ENCODE results near the gene LMTK3. TPM values are rescaled to one million over a fixed set of nuclear protein-coding genes. Genes with fewer than 3 reads are reported as not detected.
A peak's percentile ranks its signal among the peaks of the same experiment; 100 is the strongest.
"Not testable (repeated sequence)": the region's sequence is repeated elsewhere in the genome, so short reads cannot be mapped to it uniquely, and the experiment has no call there.

LMTK3 gene
- total RNA-seq, 2 experiments from 2014 or later = 3.8 to 5.4 TPM

DNA sequence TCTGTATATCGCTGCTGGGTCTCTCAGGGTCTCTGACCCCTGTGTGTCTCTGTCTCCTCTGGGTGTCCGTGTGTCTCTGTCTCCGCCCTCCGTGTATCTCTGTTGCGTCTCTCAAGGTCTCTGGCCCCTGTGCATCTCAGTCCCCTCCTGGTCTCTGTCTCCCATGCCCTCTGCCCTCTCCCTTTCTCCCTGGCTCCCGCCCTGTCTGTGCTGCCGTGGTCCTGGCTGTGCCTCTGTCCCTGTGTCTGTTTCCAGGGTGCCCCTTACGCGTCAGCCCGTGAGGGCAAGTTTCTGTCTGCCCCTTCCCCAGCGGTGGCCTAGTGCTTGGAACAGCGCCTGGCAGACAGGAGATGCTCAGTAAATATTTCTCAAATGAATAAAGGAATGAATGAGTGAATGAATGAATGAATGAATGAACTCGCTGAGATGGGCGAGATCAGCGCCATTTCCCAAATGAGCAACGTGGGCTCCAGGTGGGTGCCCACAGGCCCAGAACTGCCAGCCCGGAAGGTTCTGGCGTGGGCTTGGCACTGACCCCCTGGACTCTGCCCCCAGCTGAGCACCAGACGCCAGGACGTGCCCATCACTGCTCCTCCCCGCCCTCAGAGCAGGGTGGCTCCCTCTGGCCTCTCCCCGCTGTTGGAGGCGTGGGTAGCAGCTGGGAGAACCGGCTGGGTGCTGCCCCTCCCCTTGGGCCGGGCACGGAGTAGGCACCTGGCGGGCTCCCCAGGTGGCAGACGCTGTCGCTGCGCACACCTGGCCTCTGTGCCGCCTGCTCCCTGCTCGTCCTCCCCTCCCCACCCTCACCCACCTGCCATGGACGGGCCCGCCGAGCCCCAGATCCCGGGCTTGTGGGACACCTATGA lies 40.0 kb upstream of the LMTK3 start, which contains the start of gene SULT2B1:
SULT2B1 (plus strand) TSS at position 736 of the 866 bp plus-strand sequence; CDS start at position 817, 81 bp downstream.
- H3K36me3 Mint-ChIP-seq (ENCODE audit: low read depth) = no peaks in the 10 kb centered on the region
- no peak for DNase-seq
- no peak within 1 kb of the TSS for H3K27ac Mint-ChIP-seq
- peaks cover 2% of the 10 kb centered on the region for H3K27me3 Mint-ChIP-seq
- H3K4me1 Mint-ChIP-seq = no peaks in the 10 kb centered on the region
- CTCF ChIA-PET = interaction anchor here (0.9 to 2.4 kb wide), 2 partner anchors 38 to 46 kb away, joined by 3 to 5 read pairs; no protein-coding TSS in a partner anchor
- H3K4me3 Mint-ChIP-seq = no peak within 1 kb of the TSS
- POLR2A ChIA-PET = no interaction called here
- no peaks in the 10 kb centered on the region for H3K9me3 Mint-ChIP-seq

DNA sequence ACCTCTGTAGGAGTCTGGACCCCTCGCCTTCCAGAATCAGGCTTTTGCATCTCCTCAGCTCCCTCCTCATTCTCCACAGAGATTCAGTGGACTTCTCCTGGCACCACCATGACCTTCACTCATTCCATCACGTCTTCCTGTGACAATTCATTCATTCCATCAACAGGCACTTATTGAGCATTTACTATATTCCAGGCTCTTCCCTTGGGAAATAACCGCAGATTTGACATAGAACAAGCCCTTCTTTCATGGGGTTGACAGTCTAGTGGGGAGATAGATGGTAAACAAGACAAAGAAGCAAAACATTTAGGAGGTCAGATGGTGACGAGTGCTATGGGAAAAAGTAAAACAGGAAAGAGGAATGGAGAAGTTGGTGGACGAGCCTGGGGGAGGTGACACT lies 37.7 kb upstream of the LMTK3 start:
- ChIA-PET CTCF (no interaction called here), POLR2A (no interaction called here)
- Mint-ChIP-seq H3K27ac (no peak overlapping the region), H3K36me3 (ENCODE audit: low read depth) (no peaks in the 10 kb centered on the region), H3K9me3 (no peaks in the 10 kb centered on the region), H3K27me3 (peaks cover 2% of the 10 kb centered on the region), H3K4me1 (no peaks in the 10 kb centered on the region), H3K4me3 (no peak overlapping the region)
- DNase-seq = no peak

DNA sequence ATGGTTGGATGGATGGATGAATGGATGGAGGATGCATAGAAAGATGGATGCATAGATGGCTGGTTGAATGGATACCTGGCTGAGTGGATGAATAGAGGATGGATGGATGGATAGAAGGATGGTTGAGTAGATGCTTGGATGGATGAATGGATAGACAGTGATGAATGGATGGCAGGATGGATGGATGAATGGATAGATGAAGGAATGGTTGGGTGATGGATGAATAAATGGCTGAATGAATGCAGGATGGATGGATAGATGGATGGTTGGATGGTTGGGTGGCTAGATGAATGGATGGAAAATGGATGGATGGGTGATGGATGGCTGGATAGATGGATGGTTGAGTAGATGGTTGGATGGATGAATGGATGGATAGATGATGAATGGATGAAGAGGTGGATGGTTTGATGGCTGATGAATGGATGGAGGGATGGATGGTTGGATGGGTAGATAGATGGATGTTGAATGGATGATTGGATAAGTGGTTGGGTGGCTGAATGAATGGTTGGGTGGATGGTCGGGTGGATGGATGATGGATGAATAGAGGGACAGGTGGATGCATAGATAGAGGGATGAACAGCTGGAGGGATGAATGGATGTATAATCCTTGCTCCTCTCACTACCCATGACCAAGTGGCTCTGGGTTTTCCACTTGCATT lies 36.7 kb upstream of the LMTK3 start:
- DNase-seq = no peak

GRCh38 chr19:48547722-48548121 lies 36.1 kb upstream of the LMTK3 start:
- Mint-ChIP-seq H3K4me3 (no peak overlapping the region), H3K27me3 (peaks cover 2% of the 10 kb centered on the region), H3K36me3 (ENCODE audit: low read depth) (no peaks in the 10 kb centered on the region), H3K9me3 (no peaks in the 10 kb centered on the region), H3K4me1 (no peaks in the 10 kb centered on the region), H3K27ac (no peak overlapping the region)
- ChIA-PET POLR2A (no interaction called here), CTCF (no interaction called here)
- DNase-seq = no peak

More for the DNA sequence above, 36.7 kb upstream of the LMTK3 start:
- CTCF ChIA-PET = interaction anchor here (0.5 kb wide), 1 partner anchor 10 kb away, joined by 3 read pairs; no protein-coding TSS in a partner anchor
- H3K9me3 Mint-ChIP-seq = no peaks in the 10 kb centered on the region
- H3K27me3 Mint-ChIP-seq = peaks cover 2% of the 10 kb centered on the region
- H3K4me1 Mint-ChIP-seq = no peaks in the 10 kb centered on the region
- no peak overlapping the region for H3K4me3 Mint-ChIP-seq
- H3K36me3 Mint-ChIP-seq (ENCODE audit: low read depth) = no peaks in the 10 kb centered on the region
- H3K27ac Mint-ChIP-seq = no peak overlapping the region
- POLR2A ChIA-PET = no interaction called here

GRCh38 chr19:48544856-48545750 lies 33.5 kb upstream of the LMTK3 start:
- DNase-seq = no peak
- no peak overlapping the region for H3K4me3 Mint-ChIP-seq
- H3K36me3 Mint-ChIP-seq (ENCODE audit: low read depth) = no peaks in the 10 kb centered on the region
- POLR2A ChIA-PET = no interaction called here
- H3K27ac Mint-ChIP-seq = no peak overlapping the region
- no peaks in the 10 kb centered on the region for H3K9me3 Mint-ChIP-seq
- no peaks in the 10 kb centered on the region for H3K4me1 Mint-ChIP-seq
- no peaks in the 10 kb centered on the region for H3K27me3 Mint-ChIP-seq
- CTCF ChIA-PET = interaction anchor here (0.6 kb wide), 1 partner anchor 433 kb away, joined by 3 read pairs; no protein-coding TSS in a partner anchor

- Mint-ChIP-seq H3K4me1 (no peaks in the 10 kb centered on the region), H3K36me3 (ENCODE audit: low read depth) (no peaks in the 10 kb centered on the region), H3K9me3 (no peaks in the 10 kb centered on the region), H3K27me3 (no peaks in the 10 kb centered on the region), H3K27ac (peak overlapping the region; percentile 28), H3K4me3 (no peak overlapping the region)
- ChIA-PET POLR2A (no interaction called here), CTCF (no interaction called here)
- no peak for DNase-seq
Observed at GRCh38 chr19:48543121-48543710, 31.6 kb upstream of the LMTK3 start.

- Mint-ChIP-seq H3K27ac (no peak overlapping the region), H3K4me3 (no peak overlapping the region), H3K9me3 (no peaks in the 10 kb centered on the region), H3K4me1 (no peaks in the 10 kb centered on the region), H3K36me3 (ENCODE audit: low read depth) (no peaks in the 10 kb centered on the region), H3K27me3 (no peaks in the 10 kb centered on the region)
- POLR2A ChIA-PET = no interaction called here
- CTCF ChIA-PET = no interaction called here
- DNase-seq = no peak
Observed at GRCh38 chr19:48541813-48542212, 30.2 kb upstream of the LMTK3 start.

DNA sequence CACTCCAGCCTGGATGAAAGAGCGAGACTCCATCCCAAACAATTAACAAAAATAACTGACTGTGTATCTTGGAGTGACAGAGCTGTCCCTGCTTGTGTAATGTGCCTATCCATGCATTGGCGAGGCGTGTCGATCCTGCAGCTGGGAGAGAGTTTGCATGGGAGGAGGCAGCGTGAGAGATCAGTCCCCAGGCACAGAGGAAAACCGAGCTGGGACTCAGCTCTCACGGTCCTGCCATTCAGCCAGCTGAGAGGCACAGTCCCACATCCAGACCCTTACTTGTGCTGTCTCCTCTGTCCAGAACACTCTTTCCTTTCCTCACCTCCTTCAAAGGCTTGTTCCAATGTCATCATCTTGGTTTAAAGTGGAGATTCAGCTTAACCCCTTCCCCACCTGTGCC lies 28.5 kb upstream of the LMTK3 start:
- CTCF ChIA-PET = interaction anchor here (1.5 kb wide), 1 partner anchor 44 kb away, joined by 5 read pairs; no protein-coding TSS in a partner anchor
- Mint-ChIP-seq H3K27ac (no peak overlapping the region), H3K27me3 (no peaks in the 10 kb centered on the region), H3K4me1 (no peaks in the 10 kb centered on the region), H3K9me3 (no peaks in the 10 kb centered on the region), H3K36me3 (ENCODE audit: low read depth) (no peaks in the 10 kb centered on the region), H3K4me3 (no peak overlapping the region)
- DNase-seq = no peak
- POLR2A ChIA-PET = no interaction called here

DNA sequence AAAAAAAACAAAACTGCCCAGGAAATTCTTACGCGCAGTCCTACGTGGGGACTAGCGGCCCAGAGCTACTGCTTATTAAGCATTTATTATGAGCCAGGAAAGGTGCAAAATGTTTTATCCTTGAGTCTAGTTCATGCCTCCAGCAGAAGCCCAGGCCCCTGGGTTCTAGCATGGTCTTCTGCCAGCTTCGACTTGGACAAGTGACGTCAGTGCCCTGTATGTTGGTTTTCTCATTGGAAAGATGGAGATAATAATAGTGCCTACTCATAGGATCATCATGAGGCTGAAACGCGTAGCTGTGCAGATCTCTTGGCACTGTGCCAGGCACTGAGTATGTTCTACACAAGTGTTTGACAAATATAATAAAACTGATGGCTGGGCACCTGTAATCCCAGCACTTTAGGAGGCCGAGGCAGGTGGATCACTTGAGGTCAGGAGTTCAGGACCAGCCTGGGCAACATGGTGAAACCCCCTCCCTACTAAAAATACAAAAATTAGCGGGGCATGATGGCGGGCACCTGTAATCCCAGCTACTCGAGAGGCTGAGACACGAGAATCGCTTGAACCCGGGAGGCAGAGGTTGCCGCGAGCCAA lies 28.0 kb upstream of the LMTK3 start:
- Mint-ChIP-seq H3K27me3 (no peaks in the 10 kb centered on the region), H3K9me3 (no peaks in the 10 kb centered on the region), H3K27ac (no peak overlapping the region), H3K4me3 (no peak overlapping the region), H3K36me3 (ENCODE audit: low read depth) (no peaks in the 10 kb centered on the region), H3K4me1 (no peaks in the 10 kb centered on the region)
- DNase-seq = no peak
- ChIA-PET CTCF (interaction anchor here (0.9 to 1.5 kb wide), 2 partner anchors 34 to 45 kb away, joined by 4 to 5 read pairs; no protein-coding TSS in a partner anchor), POLR2A (no interaction called here)

DNA sequence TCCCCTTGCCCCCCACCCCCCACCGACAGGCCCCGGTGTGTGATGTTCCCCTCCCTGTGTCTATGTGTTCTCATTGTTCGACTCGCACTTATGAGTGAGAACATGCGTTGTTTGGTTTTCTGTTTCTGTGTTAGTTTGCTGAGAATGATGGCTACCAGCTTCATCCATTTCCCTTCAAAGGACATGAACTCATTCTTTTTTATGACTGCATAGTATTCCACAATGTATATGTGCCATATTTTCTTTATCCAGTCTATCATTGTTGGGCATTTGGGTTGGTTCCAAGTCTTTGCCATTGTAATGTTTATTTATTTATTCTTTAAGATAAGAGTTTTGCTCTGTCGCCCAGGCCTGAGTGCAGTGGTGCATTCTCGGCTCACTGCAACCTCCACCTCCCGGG lies 26.4 kb upstream of the LMTK3 start:
- H3K9me3 Mint-ChIP-seq; H3K27ac Mint-ChIP-seq; CTCF ChIA-PET; H3K27me3 Mint-ChIP-seq; H3K4me1 Mint-ChIP-seq; POLR2A ChIA-PET; H3K36me3 Mint-ChIP-seq (ENCODE audit: low read depth); DNase-seq; H3K4me3 Mint-ChIP-seq: not testable (repeated sequence)

GRCh38 chr19:48537541-48537940 lies 25.9 kb upstream of the LMTK3 start:
- no peak for DNase-seq
- H3K27me3 Mint-ChIP-seq = no peaks in the 10 kb centered on the region
- no peak overlapping the region for H3K27ac Mint-ChIP-seq
- no peaks in the 10 kb centered on the region for H3K4me1 Mint-ChIP-seq
- POLR2A ChIA-PET = no interaction called here
- H3K36me3 Mint-ChIP-seq (ENCODE audit: low read depth) = no peaks in the 10 kb centered on the region
- CTCF ChIA-PET = no interaction called here
- H3K4me3 Mint-ChIP-seq = no peak overlapping the region
- H3K9me3 Mint-ChIP-seq = no peaks in the 10 kb centered on the region

DNA sequence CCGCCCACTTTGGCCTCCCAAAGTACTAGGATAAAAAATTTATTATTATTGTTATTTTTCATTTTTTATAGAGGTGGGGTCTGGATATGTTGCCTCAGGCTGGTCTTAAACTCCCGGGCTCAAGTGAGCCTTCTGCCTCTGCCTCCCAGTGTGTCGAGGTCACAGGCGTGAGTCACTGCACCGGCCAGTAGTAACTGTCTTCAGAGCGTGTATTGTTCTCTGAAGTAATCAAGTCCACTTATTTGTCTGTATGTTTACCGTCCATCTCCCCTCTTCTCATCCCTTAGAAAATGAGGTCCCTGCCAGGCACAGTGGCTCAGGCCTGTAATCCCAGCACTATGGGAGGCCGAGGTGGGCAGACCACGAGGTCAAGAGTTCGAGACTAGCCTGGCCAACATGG lies 22.1 kb upstream of the LMTK3 start:
- Mint-ChIP-seq H3K4me3 (no peak overlapping the region), H3K27me3 (no peaks in the 10 kb centered on the region), H3K9me3 (peaks cover 4% of the 10 kb centered on the region), H3K27ac (no peak overlapping the region), H3K36me3 (ENCODE audit: low read depth) (peaks cover 3% of the 10 kb centered on the region), H3K4me1 (no peaks in the 10 kb centered on the region)
- CTCF ChIA-PET = interaction anchor here (1.2 kb wide), 1 partner anchor 44 kb away, joined by 3 read pairs; no protein-coding TSS in a partner anchor
- POLR2A ChIA-PET = no interaction called here
- no peak for DNase-seq
